Activated naive CD4-positive, alpha-beta T cell treated with anti-CD3 and anti-CD28 coated beads, Interleukin-2, amount 10 ng/mL, durations not matched to agents 7 days and 5 days (primary cell): ENCODE measurements around the gene TOM1.

Experiments used
- CTCF ChIA-PET: fragments of 350-600 bp; sonication (Branson Sonifier 250); formaldehyde crosslinking; loops from one replicate; lab custom pipeline; 2021; ENCODE audit warnings: antibody characterized with exemption; lab: Charles Lee
- DNase-seq: peaks from one replicate; pipeline ENCODE4 v3.0.0-alpha.2; 2020
- H3K27ac Mint-ChIP-seq: one replicate; pipeline ENCODE4 v1.8.0; 2021; ENCODE audit warnings: mild to moderate bottlenecking, moderate library complexity, mixed read lengths
- H3K27me3 Mint-ChIP-seq: one replicate; pipeline ENCODE4 v1.8.0; 2021; ENCODE audit warnings: mild to moderate bottlenecking, mixed read lengths
- H3K36me3 Mint-ChIP-seq: one replicate; pipeline ENCODE4 v1.8.0; 2021; ENCODE audit warnings: mixed read lengths
- H3K4me1 Mint-ChIP-seq: one replicate; pipeline ENCODE4 v1.8.0; 2021; ENCODE audit warnings: mixed read lengths
- H3K4me3 Mint-ChIP-seq: one replicate; pipeline ENCODE4 v1.8.0; 2021; ENCODE audit warnings: mild to moderate bottlenecking, moderate library complexity, mixed read lengths
- H3K9me3 Mint-ChIP-seq: one replicate; pipeline ENCODE4 v1.8.0; 2021; ENCODE audit warnings: mixed read lengths

Gene TOM1

DNA sequence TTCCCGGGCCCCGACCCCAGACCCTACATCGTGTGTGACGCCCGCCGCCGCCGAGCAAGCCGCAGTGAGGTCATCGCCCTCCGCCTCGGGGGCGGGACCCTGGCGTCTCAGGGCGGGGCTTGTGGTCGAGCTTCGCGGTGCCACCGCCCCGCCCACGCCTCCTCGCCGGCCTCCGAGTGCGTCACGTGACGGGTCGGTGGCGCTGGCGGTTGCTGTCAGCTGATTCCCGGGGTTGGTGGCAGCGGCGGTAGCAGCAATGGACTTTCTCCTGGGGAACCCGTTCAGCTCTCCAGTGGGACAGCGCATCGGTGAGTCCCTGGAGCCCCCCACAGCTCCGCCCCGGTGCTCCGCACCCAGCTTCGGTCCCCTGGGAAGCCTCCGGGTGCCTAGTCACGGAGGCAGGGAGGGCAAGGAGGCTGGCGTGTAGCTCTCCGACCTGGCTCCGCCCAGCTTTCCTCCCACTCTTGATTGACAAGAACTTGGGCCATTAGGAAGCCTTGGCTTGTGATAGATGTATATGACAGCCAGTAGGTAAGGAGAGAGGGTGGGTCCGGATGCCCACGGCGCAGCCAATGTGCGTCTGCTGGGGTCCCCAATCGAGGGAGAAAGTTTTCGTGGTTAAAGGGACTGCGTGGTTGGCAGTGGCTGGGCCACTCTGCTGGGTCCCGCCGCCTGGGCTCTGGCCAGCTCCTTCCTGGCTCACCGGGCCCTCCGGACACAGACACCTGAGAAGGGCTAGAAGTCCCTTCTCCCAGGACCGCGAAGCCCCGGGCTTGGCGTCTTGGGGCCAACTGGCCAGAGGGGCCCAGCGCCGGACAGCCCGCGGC lies at the start of gene TOM1:
Gene TOM1, plus strand, starts transcription at position 222 of the 827 bp plus-strand sequence. Its CDS starts 35 bp downstream, at position 257.
- peak within 1 kb of the TSS; percentile 85 for H3K4me3 Mint-ChIP-seq
- H3K27ac Mint-ChIP-seq, result peak within 1 kb of the TSS; percentile 93
- no peaks in the 10 kb centered on the region for H3K27me3 Mint-ChIP-seq
- H3K36me3 Mint-ChIP-seq, result peaks cover 22% of the 10 kb centered on the region
- peaks cover 21% of the 10 kb centered on the region for H3K4me1 Mint-ChIP-seq
- CTCF ChIA-PET, result interaction anchor here (0.7 to 1.3 kb wide), 4 partner anchors 13 to 68 kb away, joined by 3 to 4 read pairs (median 4); no protein-coding TSS in a partner anchor
- no peaks in the 10 kb centered on the region for H3K9me3 Mint-ChIP-seq
- DNase-seq, result peak; percentile 96

DNA sequence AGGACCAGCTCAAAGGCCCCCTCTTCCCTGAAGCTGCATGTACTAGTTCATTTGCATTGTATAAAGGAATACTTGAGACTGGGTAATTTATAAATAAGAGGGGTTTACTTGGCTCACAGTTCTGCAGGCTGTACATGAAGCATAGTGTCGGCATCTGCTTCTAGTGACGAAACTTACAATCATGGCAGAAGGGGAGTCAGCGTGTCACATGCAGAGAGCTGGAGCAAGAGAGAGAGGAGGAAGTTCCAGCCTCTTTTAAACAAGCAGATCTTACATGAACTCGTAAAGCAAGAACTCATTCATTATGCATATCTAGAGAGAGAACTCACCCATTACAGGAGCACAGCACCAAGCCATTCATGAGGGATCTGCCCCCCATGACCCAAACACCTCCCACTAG lies 49.5 kb upstream of the TOM1 start:
- DNase-seq, result no peak
- H3K4me1 Mint-ChIP-seq, result no peaks in the 10 kb centered on the region
- H3K36me3 Mint-ChIP-seq, result no peaks in the 10 kb centered on the region
- H3K27me3 Mint-ChIP-seq, result peaks cover 18% of the 10 kb centered on the region
- CTCF ChIA-PET, result no interaction called here
- H3K9me3 Mint-ChIP-seq, result no peaks in the 10 kb centered on the region
- H3K27ac Mint-ChIP-seq, result no peak overlapping the region
- no peak overlapping the region for H3K4me3 Mint-ChIP-seq

GRCh38 chr22:35253946-35254345 lies 45.7 kb upstream of the TOM1 start:
- CTCF ChIA-PET, result no interaction called here
- H3K27ac Mint-ChIP-seq, result no peak overlapping the region

DNA sequence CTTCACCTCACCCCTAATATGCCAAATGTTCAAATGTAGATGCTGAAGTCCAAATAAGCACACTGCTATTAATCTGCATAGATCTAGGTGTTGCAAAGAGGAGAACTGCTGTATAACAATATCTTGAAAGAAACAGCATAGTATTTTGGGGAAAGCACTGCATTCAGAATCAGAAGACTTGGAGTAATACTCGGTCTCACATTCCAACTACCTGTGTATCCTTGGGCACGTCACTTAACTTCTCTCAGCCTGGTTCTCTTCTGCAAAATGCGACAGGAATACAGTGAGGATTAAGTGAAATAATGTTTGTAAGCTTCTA lies 42.7 kb upstream of the TOM1 start:
- Mint-ChIP-seq H3K36me3 (peaks cover 17% of the 10 kb centered on the region), H3K4me1 (peaks cover 31% of the 10 kb centered on the region), H3K27ac (peak overlapping the region; percentile 92), H3K27me3 (no peaks in the 10 kb centered on the region), H3K4me3 (peak overlapping the region; percentile 93), H3K9me3 (no peaks in the 10 kb centered on the region)
- CTCF ChIA-PET, result interaction anchor here (0.6 to 2.6 kb wide), 3 partner anchors 12 to 25 kb away, joined by 3 to 9 read pairs (median 3); no protein-coding TSS in a partner anchor
- no peak for DNase-seq

More at GRCh38 chr22:35253946-35254345, 45.7 kb upstream of the TOM1 start:
- Mint-ChIP-seq H3K4me3 (no peak overlapping the region), H3K9me3 (no peaks in the 10 kb centered on the region), H3K27me3 (no peaks in the 10 kb centered on the region), H3K4me1 (peaks cover 17% of the 10 kb centered on the region), H3K36me3 (peaks cover 4% of the 10 kb centered on the region)
- DNase-seq, result no peak

GRCh38 chr22:35257321-35258190 lies 42.1 kb upstream of the TOM1 start, which contains the start of gene HMGXB4:
Gene HMGXB4, plus strand, starts transcription at chr22:35257493. Its CDS starts 4,898 bp downstream, at chr22:35262391.
- DNase-seq, result peak; percentile 90
- H3K9me3 Mint-ChIP-seq, result no peaks in the 10 kb centered on the region
- CTCF ChIA-PET, result interaction anchor here (0.6 to 2.6 kb wide), 5 partner anchors 9 to 42 kb away, joined by 3 to 9 read pairs (median 4); partner anchors contain the start of gene TOM1

GRCh38 chr22:35258191-35258988 lies 41.3 kb upstream of the TOM1 start:
- no peak for DNase-seq
- Mint-ChIP-seq H3K27me3 (no peaks in the 10 kb centered on the region), H3K36me3 (peaks cover 31% of the 10 kb centered on the region), H3K9me3 (no peaks in the 10 kb centered on the region), H3K4me3 (peak overlapping the region; percentile 93), H3K4me1 (peaks cover 31% of the 10 kb centered on the region), H3K27ac (peak overlapping the region; percentile 95)
- CTCF ChIA-PET, result interaction anchor here (1.2 to 2.6 kb wide), 3 partner anchors 8 to 41 kb away, joined by 4 to 9 read pairs (median 4); partner anchors contain the start of gene TOM1

More at GRCh38 chr22:35257321-35258190, 42.1 kb upstream of the TOM1 start, which contains the start of gene HMGXB4:
- peak within 1 kb of the TSS; percentile 93 for H3K4me3 Mint-ChIP-seq
- peaks cover 31% of the 10 kb centered on the region for H3K4me1 Mint-ChIP-seq
- H3K36me3 Mint-ChIP-seq, result peaks cover 23% of the 10 kb centered on the region
- H3K27me3 Mint-ChIP-seq, result no peaks in the 10 kb centered on the region
- H3K27ac Mint-ChIP-seq, result peak within 1 kb of the TSS; percentile 95

DNA sequence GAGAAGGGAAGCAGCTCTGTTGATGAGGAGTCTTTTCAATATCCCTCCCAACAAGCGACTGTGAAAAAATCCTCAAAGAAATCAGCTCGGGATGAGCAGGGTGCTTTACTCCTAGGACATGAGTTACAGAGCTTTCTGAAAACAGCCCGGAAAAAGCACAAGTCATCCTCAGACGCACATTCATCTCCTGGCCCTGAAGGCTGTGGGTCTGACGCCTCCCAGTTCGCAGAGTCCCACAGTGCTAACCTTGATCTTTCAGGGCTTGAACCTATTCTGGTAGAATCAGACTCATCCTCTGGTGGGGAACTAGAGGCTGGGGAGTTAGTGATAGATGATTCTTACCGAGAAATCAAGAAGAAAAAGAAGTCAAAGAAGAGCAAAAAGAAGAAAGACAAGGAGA lies 34.7 kb upstream of the TOM1 start:
- CTCF ChIA-PET, result no interaction called here
- DNase-seq, result no peak
- Mint-ChIP-seq H3K27ac (no peak overlapping the region), H3K27me3 (no peaks in the 10 kb centered on the region), H3K4me1 (peaks cover 12% of the 10 kb centered on the region), H3K36me3 (peaks cover 62% of the 10 kb centered on the region), H3K4me3 (no peak overlapping the region), H3K9me3 (no peaks in the 10 kb centered on the region)

DNA sequence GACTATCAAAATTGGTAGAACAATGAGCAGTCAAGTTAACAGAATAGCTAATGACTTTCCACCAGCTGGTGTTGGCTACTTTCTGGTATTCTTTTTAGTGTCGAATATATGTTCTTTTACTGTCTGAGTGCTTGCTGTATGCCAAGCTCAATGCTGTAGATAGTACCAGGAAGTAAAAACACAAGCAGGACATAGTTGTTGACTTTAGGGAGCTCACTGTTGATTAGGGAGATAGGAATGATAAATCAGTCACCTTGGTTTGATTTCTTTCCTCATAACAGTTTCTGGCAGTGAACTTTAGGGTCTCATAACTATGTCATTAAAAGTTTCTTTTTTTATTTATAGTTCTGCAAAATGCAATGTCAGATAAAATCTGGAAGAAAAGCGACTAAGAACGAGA lies 33.4 kb upstream of the TOM1 start:
- DNase-seq, result no peak
- Mint-ChIP-seq H3K27me3 (no peaks in the 10 kb centered on the region), H3K4me3 (no peak overlapping the region), H3K27ac (no peak overlapping the region), H3K4me1 (peaks cover 6% of the 10 kb centered on the region), H3K9me3 (no peaks in the 10 kb centered on the region), H3K36me3 (peaks cover 61% of the 10 kb centered on the region)
- CTCF ChIA-PET, result interaction anchor here (1.4 kb wide), 1 partner anchor 8 kb away, joined by 4 read pairs; no protein-coding TSS in a partner anchor

DNA sequence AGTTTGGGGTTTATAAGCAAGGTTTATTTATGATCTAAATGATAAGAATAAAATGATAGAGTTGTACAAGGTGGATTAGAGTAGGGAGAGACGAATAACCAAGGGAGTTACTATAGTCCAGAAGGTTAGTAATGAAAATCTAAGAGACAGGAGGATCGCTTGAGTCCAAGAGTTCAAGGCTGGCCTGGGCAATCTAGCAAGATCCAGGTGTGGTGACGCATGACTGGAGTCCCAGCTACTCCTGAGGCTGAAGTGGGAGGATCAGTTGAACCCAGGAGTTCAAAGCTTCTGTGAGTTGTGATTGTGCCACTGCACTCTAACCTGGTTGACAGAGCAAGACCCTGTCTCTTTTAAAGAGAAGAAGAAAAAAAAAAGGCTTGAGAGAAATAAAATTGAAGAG lies 30.1 kb upstream of the TOM1 start:
- Mint-ChIP-seq H3K4me1 (peaks cover 29% of the 10 kb centered on the region), H3K4me3 (no peak overlapping the region), H3K27me3 (no peaks in the 10 kb centered on the region), H3K9me3 (no peaks in the 10 kb centered on the region), H3K36me3 (peaks cover 53% of the 10 kb centered on the region), H3K27ac (peak overlapping the region; percentile 35)
- no peak for DNase-seq
- CTCF ChIA-PET, result no interaction called here

DNA sequence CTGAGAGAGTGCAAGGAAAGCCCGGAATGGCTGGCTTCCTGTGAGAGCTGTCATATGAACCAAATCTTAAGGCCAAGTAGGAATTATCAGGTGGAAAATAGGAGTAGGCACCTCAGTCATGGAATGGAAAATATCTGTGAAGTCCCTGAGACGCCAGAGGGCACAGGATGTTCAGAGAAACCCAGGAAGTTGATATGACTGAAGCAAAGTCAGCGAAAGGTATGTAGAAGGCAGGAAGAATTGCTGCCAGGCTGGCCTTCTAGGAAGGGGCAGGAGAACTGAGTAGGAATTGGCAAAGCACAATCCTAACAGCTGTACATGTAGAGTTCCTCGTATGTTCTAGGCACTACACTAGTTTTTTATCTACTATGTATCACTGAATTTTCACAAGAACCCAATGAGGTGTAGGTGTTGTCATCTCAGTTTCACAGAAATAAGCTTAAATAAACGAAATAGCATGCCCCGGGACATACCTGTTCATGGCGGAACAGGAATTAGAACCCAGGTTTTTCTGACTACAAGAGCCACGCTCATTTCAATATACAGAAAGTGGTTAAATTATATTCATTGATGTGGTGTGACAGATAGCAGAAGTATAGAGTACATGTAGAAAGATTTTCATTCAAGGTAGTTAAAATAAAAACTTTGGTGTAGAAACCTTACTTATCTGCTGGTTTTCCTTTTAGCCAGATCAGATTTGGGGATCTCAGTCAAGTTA lies 25.4 kb upstream of the TOM1 start:
- DNase-seq, result no peak
- CTCF ChIA-PET, result no interaction called here
- Mint-ChIP-seq H3K27ac (peak overlapping the region; percentile 42), H3K9me3 (no peaks in the 10 kb centered on the region), H3K4me3 (no peak overlapping the region), H3K4me1 (peaks cover 25% of the 10 kb centered on the region), H3K36me3 (peaks cover 39% of the 10 kb centered on the region), H3K27me3 (no peaks in the 10 kb centered on the region)

- Mint-ChIP-seq H3K4me1 (peaks cover 25% of the 10 kb centered on the region), H3K4me3 (no peak overlapping the region), H3K36me3 (peaks cover 40% of the 10 kb centered on the region), H3K9me3 (no peaks in the 10 kb centered on the region), H3K27ac (no peak overlapping the region), H3K27me3 (no peaks in the 10 kb centered on the region)
- CTCF ChIA-PET, result no interaction called here
- DNase-seq, result no peak
Observed at GRCh38 chr22:35275580-35275979, 24.1 kb upstream of the TOM1 start.

DNA sequence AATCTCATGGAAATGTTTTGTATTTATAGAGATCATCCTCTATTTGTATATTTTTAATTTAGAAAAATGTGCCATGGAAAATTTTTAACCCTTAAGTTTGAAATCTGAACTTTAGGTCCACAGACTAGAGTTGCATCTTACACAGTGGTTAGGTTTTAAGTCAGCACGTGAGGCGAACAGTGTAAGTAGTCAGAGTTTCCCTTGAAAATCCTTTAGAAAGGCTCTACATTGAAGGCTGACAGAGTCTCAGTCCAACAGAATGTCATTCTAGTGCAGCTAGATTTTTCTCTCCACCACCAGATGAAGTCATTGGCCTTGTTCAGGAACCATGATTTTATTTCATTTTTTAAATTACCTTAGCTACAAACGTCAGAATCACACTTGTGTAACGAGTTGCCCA lies 23.7 kb upstream of the TOM1 start:
- peaks cover 40% of the 10 kb centered on the region for H3K36me3 Mint-ChIP-seq
- H3K4me3 Mint-ChIP-seq, result no peak overlapping the region
- H3K27me3 Mint-ChIP-seq, result no peaks in the 10 kb centered on the region
- H3K4me1 Mint-ChIP-seq, result peaks cover 25% of the 10 kb centered on the region
- no peak overlapping the region for H3K27ac Mint-ChIP-seq
- CTCF ChIA-PET, result no interaction called here
- no peaks in the 10 kb centered on the region for H3K9me3 Mint-ChIP-seq
- DNase-seq, result no peak

DNA sequence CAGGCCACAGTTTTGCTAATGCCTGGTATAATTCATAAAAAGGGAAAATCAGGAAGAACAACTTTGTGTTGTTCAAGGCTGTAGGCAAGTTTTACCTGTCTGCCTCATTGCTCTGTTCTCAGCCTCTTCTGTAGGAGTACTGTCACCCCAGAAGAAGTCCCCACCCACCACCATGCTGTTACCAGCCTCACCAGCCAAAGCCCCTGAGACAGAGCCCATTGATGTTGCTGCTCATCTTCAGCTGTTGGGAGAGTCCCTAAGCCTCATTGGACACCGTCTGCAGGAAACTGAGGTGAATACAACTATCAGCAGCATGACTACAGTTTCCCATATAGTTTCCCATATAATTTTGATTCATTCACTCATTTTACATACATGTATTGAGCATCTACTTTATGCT lies 11.6 kb upstream of the TOM1 start:
- Mint-ChIP-seq H3K36me3 (peaks cover 35% of the 10 kb centered on the region), H3K9me3 (no peaks in the 10 kb centered on the region), H3K27me3 (no peaks in the 10 kb centered on the region), H3K4me3 (no peak overlapping the region), H3K4me1 (no peaks in the 10 kb centered on the region), H3K27ac (no peak overlapping the region)
- no peak for DNase-seq
- CTCF ChIA-PET, result no interaction called here
